A549 (cell line): Measurements from ENCODE around the gene TMEM200A.

Source experiments
- BHLHE40 ChIP-seq: IDR thresholded peaks from 2 replicates; pipeline ENCODE4 v1.6.1; 2012; ENCODE audit warnings: low read depth, low read length, inconsistent platforms
- CTCF ChIP-seq: fragments of >200 bp; sonication (Bioruptor Twin); formaldehyde crosslinking; IDR thresholded peaks from 3 replicates; pipeline ENCODE4 v1.5.1; 2016
- EHMT2 ChIP-seq: fragments of 200-600 bp; sonication (generic); IDR thresholded peaks from 2 replicates; pipeline ENCODE4 v1.6.1; 2016; ENCODE audit warnings: antibody characterized with exemption, low read depth, mild to moderate bottlenecking, moderate library complexity
- EP300 ChIP-seq, 2 experiments: fragments of >200 bp; sonication (Bioruptor Twin); formaldehyde crosslinking; IDR thresholded peaks; 2 replicates in 1 of 2; 3 replicates in 1 of 2; pipeline ENCODE4 v1.6.1; 2016 to 2017
- HDAC2 ChIP-seq: fragments of 200-600 bp; sonication (generic); IDR thresholded peaks from 2 replicates; pipeline ENCODE4 v1.6.1; 2016
- JUN ChIP-seq, 2 experiments: fragments of >200 bp; sonication (Bioruptor Twin); formaldehyde crosslinking; IDR thresholded peaks; 2 replicates in 1 of 2; 3 replicates in 1 of 2; pipeline ENCODE4 v1.6.1; 2016 to 2017
- POLR2A ChIP-seq: IDR thresholded peaks from 2 replicates; pipeline ENCODE4 v1.6.1; 2012; ENCODE audit warnings: mild to moderate bottlenecking, low read length
- RAD21 ChIP-seq, 2 experiments: fragments of >200 bp in 1 of 2; sonication (Bioruptor Twin) in 1 of 2; formaldehyde crosslinking in 1 of 2; IDR thresholded peaks in 1 of 2; conservative IDR thresholded peaks in 1 of 2; 2 replicates in 1 of 2; 3 replicates in 1 of 2; pipeline ENCODE4 v1.6.1; 2012 to 2018; ENCODE audit warnings: inconsistent platforms in 1 of 2
- TP53 ChIP-seq: fragments of 250-450 bp; sonication (Bioruptor Pico); IDR thresholded peaks from 2 replicates; pipeline ENCODE4 v1.5.0; 2021; ENCODE audit warnings: mild to moderate bottlenecking, moderate library complexity
- ZFP36 ChIP-seq: fragments of 450-650 bp; IDR thresholded peaks from 2 replicates; pipeline ENCODE4 v1.6.1; 2014; ENCODE audit warnings: borderline replicate concordance; ENCODE audit not compliant: partially characterized antibody

GRCh38 chr6:130485870-130486269 is 120.1 kb downstream of the TMEM200A start:
- TF ChIP-seq CTCF (no peak), HDAC2 (no peak), ZFP36 (no peak), POLR2A (no peak), RAD21 (conservative IDR thresholded peaks at IDR 0.05 in 1 of 2, IDR thresholded peaks at IDR 0.05 in 1 of 2) (no peak), EP300 (IDR thresholded peaks at IDR 0.05) (no peak), BHLHE40 (no peak), TP53 (CRISPR knock-in tag) (no peak), EHMT2 (no peak), JUN (IDR thresholded peaks at IDR 0.05) (no peak)
